Measurements from ENCODE around the gene NPPC.
"Not testable (repeated sequence)": the region's sequence is repeated elsewhere in the genome, so short reads cannot be mapped to it uniquely, and the experiment has no call there.

NPPC gene

DNA sequence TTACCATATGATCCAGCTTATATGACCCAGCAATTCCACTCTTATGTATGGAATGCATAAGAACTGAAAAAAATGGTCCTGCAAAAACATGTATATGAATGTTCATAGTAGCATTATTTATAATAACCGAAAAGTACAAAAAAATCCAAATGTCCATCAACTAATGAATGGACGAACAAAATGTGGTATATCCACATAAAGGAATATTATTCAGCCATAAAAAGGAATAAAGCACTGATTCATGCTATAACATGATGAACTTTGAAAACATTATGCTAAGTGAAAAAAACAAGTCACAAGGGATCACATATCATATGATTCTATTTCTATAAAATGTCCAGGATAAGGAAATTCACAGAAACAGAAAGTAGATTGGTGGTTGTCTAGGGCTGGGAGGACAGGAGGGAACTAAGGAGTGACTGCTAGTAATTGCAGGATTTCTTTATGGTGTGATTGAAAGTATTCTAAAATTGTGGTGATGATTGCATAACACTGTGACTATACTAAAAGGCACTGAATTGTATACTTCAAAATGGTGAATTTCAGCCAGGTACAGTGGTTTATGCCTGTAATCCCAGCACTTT, 25.3 kb upstream of the NPPC start:
- no peaks in the 10 kb centered on the region for H3K4me1 ChIP-seq (ENCODE audit: control insufficient read depth, insufficient read depth, low read length)
- no peak overlapping the region for H3K9ac ChIP-seq (ENCODE audit: low read length)
- no peaks in the 10 kb centered on the region for H3K27me3 ChIP-seq (ENCODE audit: control insufficient read depth, insufficient read depth, low read length)
- H3K4me3 ChIP-seq (ENCODE audit: low read depth, low read length), result no peak overlapping the region
- H3K9me3 ChIP-seq (ENCODE audit: control insufficient read depth, insufficient read depth, low read depth, low read length), result no peaks in the 10 kb centered on the region
- no peak overlapping the region for H3K27ac ChIP-seq (ENCODE audit: low read depth, low read length)
- H3K36me3 ChIP-seq (ENCODE audit: control insufficient read depth, insufficient read depth, low read length), result no peaks in the 10 kb centered on the region

DNA sequence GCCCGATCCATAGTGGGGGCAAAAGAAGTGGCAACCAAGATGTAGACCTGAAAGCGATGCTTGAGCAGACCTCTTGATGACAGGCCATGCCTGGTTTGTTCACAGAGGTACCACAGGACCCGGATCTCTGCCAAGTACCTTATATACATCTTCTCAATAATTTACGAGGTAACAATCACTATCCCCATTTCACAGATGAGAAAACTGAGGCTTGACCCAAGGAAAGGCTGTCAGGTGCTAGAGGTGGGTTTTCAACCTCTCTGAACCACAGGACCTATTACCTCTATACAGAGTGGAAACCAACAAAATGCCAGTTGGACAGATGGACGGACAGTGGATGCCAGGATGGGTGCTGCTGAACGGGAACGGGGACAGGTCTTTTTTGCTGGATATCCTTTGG, 21.5 kb upstream of the NPPC start:
- no peak overlapping the region for H3K9ac ChIP-seq (ENCODE audit: low read length)
- H3K4me1 ChIP-seq (ENCODE audit: control insufficient read depth, insufficient read depth, low read length), result no peaks in the 10 kb centered on the region
- no peaks in the 10 kb centered on the region for H3K9me3 ChIP-seq (ENCODE audit: control insufficient read depth, insufficient read depth, low read depth, low read length)
- no peak overlapping the region for H3K4me3 ChIP-seq (ENCODE audit: low read depth, low read length)
- no peaks in the 10 kb centered on the region for H3K27me3 ChIP-seq (ENCODE audit: control insufficient read depth, insufficient read depth, low read length)
- H3K27ac ChIP-seq (ENCODE audit: low read depth, low read length), result no peak overlapping the region
- H3K36me3 ChIP-seq (ENCODE audit: control insufficient read depth, insufficient read depth, low read length), result no peaks in the 10 kb centered on the region

DNA sequence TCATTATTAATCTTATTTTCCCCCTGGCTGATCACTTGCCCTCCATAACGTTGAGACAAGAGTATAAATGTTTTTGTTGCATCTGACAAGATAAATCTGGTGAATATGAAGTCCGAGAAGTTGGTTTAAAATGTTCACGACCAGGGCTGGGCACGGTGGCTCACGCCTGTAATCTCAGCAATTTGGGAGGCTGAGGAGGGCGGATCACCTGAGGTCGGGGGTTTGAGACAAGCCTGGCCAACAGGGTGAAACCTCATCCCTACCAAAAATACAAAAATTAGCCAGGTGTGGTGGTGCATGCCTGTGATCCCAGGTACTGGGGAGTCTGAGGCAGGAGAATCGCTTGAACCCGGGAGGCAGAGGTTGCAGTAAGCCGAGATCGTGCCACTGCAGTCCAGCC, 20.9 kb upstream of the NPPC start:
- not testable (repeated sequence) for H3K9ac ChIP-seq (ENCODE audit: low read length); H3K4me3 ChIP-seq (ENCODE audit: low read depth, low read length); H3K27ac ChIP-seq (ENCODE audit: low read depth, low read length); H3K36me3 ChIP-seq (ENCODE audit: control insufficient read depth, insufficient read depth, low read length); H3K4me1 ChIP-seq (ENCODE audit: control insufficient read depth, insufficient read depth, low read length); H3K9me3 ChIP-seq (ENCODE audit: control insufficient read depth, insufficient read depth, low read depth, low read length); H3K27me3 ChIP-seq (ENCODE audit: control insufficient read depth, insufficient read depth, low read length)

DNA sequence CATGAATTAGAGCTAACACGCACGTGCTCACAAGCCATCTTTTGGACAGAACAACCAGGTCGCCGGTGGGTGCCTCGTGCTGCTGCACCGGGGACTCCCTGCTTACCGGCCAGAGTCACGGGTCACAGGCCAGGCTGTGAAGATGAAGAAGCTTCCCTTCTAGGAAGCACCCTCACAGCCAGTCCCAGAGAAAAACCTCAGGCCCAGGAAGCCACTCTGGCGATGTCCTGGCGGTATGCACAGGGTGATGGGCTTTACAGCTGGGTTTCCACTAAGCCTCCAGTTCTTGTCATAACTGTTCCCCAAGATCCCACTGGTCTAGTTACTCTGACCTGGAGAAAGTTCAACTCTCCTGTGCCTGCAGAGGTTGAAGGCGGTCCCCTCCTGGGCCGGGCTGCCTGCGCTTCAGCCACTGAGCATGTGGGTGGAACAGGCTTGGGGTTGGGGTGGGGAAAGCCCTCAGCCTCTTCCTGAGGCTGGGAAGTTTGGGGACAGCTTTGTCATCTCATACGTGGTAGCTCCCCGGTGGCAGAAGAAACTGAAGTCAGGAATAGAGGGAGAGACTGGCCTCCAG, 20.1 kb upstream of the NPPC start:
- H3K9me3 ChIP-seq (ENCODE audit: control insufficient read depth, insufficient read depth, low read depth, low read length), result no peaks in the 10 kb centered on the region
- H3K27me3 ChIP-seq (ENCODE audit: control insufficient read depth, insufficient read depth, low read length), result no peaks in the 10 kb centered on the region
- no peak overlapping the region for H3K4me3 ChIP-seq (ENCODE audit: low read depth, low read length)
- H3K4me1 ChIP-seq (ENCODE audit: control insufficient read depth, insufficient read depth, low read length), result no peaks in the 10 kb centered on the region
- H3K27ac ChIP-seq (ENCODE audit: low read depth, low read length), result no peak overlapping the region
- H3K36me3 ChIP-seq (ENCODE audit: control insufficient read depth, insufficient read depth, low read length), result no peaks in the 10 kb centered on the region
- H3K9ac ChIP-seq (ENCODE audit: low read length), result no peak overlapping the region

DNA sequence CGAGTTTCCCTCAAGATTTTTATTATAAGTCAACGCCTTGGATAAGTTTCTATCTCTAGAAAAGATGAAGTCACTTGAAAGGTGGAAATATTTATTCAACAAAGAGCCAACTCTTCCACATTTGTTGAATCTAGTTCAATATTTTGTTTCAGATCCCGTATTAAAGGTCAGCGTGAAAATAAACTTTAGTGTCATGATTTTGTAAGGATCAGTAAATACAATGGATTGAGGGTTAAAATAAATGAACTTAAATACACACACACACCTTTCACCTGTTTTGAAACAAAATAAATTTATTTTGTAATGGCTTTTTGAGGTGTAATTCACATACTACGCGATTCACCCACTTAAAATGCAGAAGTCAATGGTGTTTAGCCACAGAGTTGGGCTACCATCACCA, 16.0 kb upstream of the NPPC start:
- H3K9me3 ChIP-seq (ENCODE audit: control insufficient read depth, insufficient read depth, low read depth, low read length), result no peaks in the 10 kb centered on the region
- H3K27ac ChIP-seq (ENCODE audit: low read depth, low read length), result no peak overlapping the region
- no peaks in the 10 kb centered on the region for H3K36me3 ChIP-seq (ENCODE audit: control insufficient read depth, insufficient read depth, low read length)
- no peaks in the 10 kb centered on the region for H3K4me1 ChIP-seq (ENCODE audit: control insufficient read depth, insufficient read depth, low read length)
- no peak overlapping the region for H3K4me3 ChIP-seq (ENCODE audit: low read depth, low read length)
- no peaks in the 10 kb centered on the region for H3K27me3 ChIP-seq (ENCODE audit: control insufficient read depth, insufficient read depth, low read length)
- H3K9ac ChIP-seq (ENCODE audit: low read length), result no peak overlapping the region

DNA sequence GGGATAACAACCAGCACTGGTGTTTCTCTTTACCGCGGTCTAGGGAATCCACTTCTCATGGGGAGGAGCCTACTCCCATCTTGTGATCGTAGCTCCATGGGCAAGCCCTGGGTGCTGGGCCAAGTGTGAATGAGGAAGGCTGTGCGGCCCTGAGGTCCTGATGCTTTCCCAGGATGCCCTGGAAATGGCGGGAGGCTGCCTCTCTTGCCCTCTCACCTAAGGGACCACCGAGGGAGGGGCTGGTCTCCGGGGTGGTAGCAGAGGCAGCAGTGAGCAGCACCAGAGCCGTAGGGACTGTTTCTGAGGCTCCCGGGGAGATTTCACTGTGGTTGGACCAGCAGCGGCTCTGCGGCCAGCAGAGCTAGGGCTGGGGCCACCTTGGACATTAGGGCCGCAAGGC, 15.5 kb upstream of the NPPC start:
- Histone ChIP-seq H3K9ac (ENCODE audit: low read length) (no peak overlapping the region), H3K27ac (ENCODE audit: low read depth, low read length) (no peak overlapping the region), H3K36me3 (ENCODE audit: control insufficient read depth, insufficient read depth, low read length) (no peaks in the 10 kb centered on the region), H3K4me3 (ENCODE audit: low read depth, low read length) (no peak overlapping the region), H3K27me3 (ENCODE audit: control insufficient read depth, insufficient read depth, low read length) (no peaks in the 10 kb centered on the region), H3K9me3 (ENCODE audit: control insufficient read depth, insufficient read depth, low read depth, low read length) (no peaks in the 10 kb centered on the region), H3K4me1 (ENCODE audit: control insufficient read depth, insufficient read depth, low read length) (no peaks in the 10 kb centered on the region)

DNA sequence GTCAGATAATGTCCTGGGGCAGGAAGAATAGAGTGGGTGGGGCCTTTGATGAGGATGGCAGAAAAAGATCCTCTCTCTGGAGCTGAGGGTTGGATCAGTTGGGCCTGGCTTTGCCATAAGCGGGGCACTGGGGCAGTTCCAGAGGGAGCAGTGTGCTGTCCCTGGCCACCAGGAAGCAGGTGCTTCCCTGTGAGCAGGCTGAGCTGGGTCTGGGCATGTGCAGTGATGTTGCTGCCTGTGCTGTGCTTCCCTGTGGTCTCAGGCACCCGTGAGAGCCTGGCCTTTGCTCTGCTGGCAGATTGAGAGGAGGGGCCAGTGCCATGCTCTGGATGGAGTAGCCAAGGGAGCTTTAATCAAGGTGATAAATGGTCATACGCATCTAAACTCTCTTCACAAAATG, 14.6 kb upstream of the NPPC start:
- H3K4me3 ChIP-seq (ENCODE audit: low read depth, low read length), result no peak overlapping the region
- H3K27ac ChIP-seq (ENCODE audit: low read depth, low read length), result no peak overlapping the region
- no peaks in the 10 kb centered on the region for H3K9me3 ChIP-seq (ENCODE audit: control insufficient read depth, insufficient read depth, low read depth, low read length)
- no peaks in the 10 kb centered on the region for H3K36me3 ChIP-seq (ENCODE audit: control insufficient read depth, insufficient read depth, low read length)
- no peak overlapping the region for H3K9ac ChIP-seq (ENCODE audit: low read length)
- H3K4me1 ChIP-seq (ENCODE audit: control insufficient read depth, insufficient read depth, low read length), result no peaks in the 10 kb centered on the region
- no peaks in the 10 kb centered on the region for H3K27me3 ChIP-seq (ENCODE audit: control insufficient read depth, insufficient read depth, low read length)

DNA sequence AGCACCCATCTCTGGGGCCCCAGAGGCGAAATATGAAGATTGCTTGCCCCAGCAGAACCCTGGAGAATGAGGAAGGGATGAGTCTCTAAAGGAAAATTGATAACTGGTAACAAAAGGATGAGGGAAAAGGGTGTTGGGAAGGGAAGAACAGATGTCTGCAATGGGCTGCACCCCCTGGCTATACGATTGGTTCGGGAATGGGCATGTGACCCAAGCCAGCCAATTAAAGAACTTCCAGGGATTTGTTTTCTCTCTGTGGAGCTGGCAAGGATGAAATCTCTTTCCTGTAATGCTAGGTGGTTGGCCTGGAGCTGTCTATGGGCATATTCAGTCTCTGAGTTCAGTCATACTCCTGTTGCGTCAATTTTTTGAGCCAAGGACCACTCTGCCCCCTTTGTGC, 12.8 kb upstream of the NPPC start:
- Histone ChIP-seq H3K36me3 (ENCODE audit: control insufficient read depth, insufficient read depth, low read length) (no peaks in the 10 kb centered on the region), H3K4me1 (ENCODE audit: control insufficient read depth, insufficient read depth, low read length) (no peaks in the 10 kb centered on the region), H3K27me3 (ENCODE audit: control insufficient read depth, insufficient read depth, low read length) (no peaks in the 10 kb centered on the region), H3K9ac (ENCODE audit: low read length) (no peak overlapping the region), H3K9me3 (ENCODE audit: control insufficient read depth, insufficient read depth, low read depth, low read length) (no peaks in the 10 kb centered on the region), H3K27ac (ENCODE audit: low read depth, low read length) (no peak overlapping the region), H3K4me3 (ENCODE audit: low read depth, low read length) (no peak overlapping the region)

DNA sequence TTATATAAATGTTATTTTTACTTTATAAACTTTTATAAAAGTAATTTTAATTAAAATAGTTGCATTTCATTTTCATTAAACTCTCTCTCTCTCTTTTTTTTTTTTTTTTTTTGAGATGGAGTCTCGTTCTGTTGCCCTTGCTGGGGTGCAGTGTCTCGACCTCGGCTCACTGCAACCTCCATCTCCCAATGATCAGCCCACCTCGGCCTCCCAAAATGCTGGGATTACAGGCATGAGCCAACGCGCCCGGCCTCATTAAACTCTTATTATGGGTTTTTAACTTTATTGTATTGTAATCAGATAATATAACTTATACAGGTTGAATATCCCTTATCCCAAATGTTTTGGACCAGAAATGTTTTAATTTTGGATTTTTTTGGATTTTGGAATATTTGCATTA, 10.9 kb upstream of the NPPC start:
- no peak overlapping the region for H3K27ac ChIP-seq (ENCODE audit: low read depth, low read length)
- H3K27me3 ChIP-seq (ENCODE audit: control insufficient read depth, insufficient read depth, low read length), result no peaks in the 10 kb centered on the region
- H3K9me3 ChIP-seq (ENCODE audit: control insufficient read depth, insufficient read depth, low read depth, low read length), result no peaks in the 10 kb centered on the region
- H3K4me1 ChIP-seq (ENCODE audit: control insufficient read depth, insufficient read depth, low read length), result no peaks in the 10 kb centered on the region
- H3K36me3 ChIP-seq (ENCODE audit: control insufficient read depth, insufficient read depth, low read length), result no peaks in the 10 kb centered on the region
- H3K4me3 ChIP-seq (ENCODE audit: low read depth, low read length), result no peak overlapping the region
- H3K9ac ChIP-seq (ENCODE audit: low read length), result no peak overlapping the region

DNA sequence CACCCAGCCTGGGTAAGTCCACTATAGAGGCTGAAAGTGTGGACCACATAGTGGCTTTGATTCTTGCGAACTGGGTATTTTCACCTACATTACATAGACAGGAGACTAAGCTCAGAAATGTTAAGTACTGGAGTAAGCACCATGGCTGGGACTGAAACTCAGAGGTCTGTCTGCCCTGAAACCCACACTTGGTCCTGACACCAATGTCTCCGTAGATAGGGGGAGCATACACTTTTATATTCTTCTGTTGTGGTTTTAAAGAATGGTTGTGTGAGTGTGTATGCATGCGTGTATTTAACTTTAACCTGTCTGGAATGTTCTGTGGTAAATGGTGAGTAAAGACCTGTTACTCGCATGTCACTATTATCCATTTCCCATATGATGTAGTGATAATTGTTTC, 10.3 kb upstream of the NPPC start:
- Histone ChIP-seq H3K36me3 (ENCODE audit: control insufficient read depth, insufficient read depth, low read length) (no peaks in the 10 kb centered on the region), H3K27ac (ENCODE audit: low read depth, low read length) (no peak overlapping the region), H3K9ac (ENCODE audit: low read length) (no peak overlapping the region), H3K27me3 (ENCODE audit: control insufficient read depth, insufficient read depth, low read length) (no peaks in the 10 kb centered on the region), H3K4me3 (ENCODE audit: low read depth, low read length) (no peak overlapping the region), H3K9me3 (ENCODE audit: control insufficient read depth, insufficient read depth, low read depth, low read length) (no peaks in the 10 kb centered on the region), H3K4me1 (ENCODE audit: control insufficient read depth, insufficient read depth, low read length) (no peaks in the 10 kb centered on the region)

DNA sequence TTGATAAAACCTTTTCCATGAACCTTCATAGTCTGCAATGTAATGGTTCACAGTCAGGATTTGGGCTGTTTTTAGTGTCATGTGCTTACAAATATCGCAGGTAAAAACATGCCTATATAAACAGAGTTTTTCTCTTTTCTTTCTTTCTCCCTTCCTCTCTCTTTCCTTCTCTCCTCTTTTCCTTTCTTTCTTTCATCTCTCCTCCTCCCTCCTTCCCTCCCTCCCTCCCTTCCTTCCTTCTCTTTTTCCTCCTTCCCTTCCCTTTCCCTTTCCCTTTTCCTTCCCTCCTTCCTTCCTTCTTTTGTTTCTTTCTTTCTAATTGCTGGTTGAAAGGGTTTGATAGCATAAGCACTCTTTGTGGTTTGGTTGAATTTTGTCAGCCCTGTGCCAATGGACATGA, 9.6 kb upstream of the NPPC start:
- no peaks in the 10 kb centered on the region for H3K36me3 ChIP-seq (ENCODE audit: control insufficient read depth, insufficient read depth, low read length)
- peaks cover 5% of the 10 kb centered on the region; the same call in 1 of the 2 replicates for H3K27me3 ChIP-seq (ENCODE audit: control insufficient read depth, insufficient read depth, low read length)
- H3K27ac ChIP-seq (ENCODE audit: low read depth, low read length), result no peak overlapping the region
- H3K9ac ChIP-seq (ENCODE audit: low read length), result no peak overlapping the region
- no peak overlapping the region for H3K4me3 ChIP-seq (ENCODE audit: low read depth, low read length)
- no peaks in the 10 kb centered on the region for H3K9me3 ChIP-seq (ENCODE audit: control insufficient read depth, insufficient read depth, low read depth, low read length)
- no peaks in the 10 kb centered on the region for H3K4me1 ChIP-seq (ENCODE audit: control insufficient read depth, insufficient read depth, low read length)

DNA sequence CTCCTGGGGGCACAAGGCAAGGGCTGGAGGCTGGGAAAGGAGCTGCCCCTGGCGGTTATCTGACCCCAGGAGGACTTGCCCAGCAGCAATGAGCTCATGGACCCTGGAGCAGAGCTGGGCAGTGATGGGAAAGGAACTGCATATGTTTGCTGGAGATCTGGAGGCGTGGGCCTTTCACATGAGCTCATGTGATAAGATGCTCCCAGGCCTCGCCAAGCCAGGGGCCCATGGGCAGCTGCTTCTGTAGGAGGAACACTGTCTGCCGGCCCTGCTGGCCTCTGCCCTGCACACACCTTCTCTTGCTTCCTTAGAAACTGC, 9.0 kb upstream of the NPPC start:
- H3K4me3 ChIP-seq (ENCODE audit: low read depth, low read length), result no peak overlapping the region
- no peaks in the 10 kb centered on the region for H3K4me1 ChIP-seq (ENCODE audit: control insufficient read depth, insufficient read depth, low read length)
- no peaks in the 10 kb centered on the region for H3K9me3 ChIP-seq (ENCODE audit: control insufficient read depth, insufficient read depth, low read depth, low read length)
- H3K9ac ChIP-seq (ENCODE audit: low read length), result no peak overlapping the region
- no peak overlapping the region for H3K27ac ChIP-seq (ENCODE audit: low read depth, low read length)
- no peaks in the 10 kb centered on the region for H3K36me3 ChIP-seq (ENCODE audit: control insufficient read depth, insufficient read depth, low read length)
- peaks cover 8% of the 10 kb centered on the region; the same call in 1 of the 2 replicates for H3K27me3 ChIP-seq (ENCODE audit: control insufficient read depth, insufficient read depth, low read length)
